ENCODE data around the gene USP44.
"Not testable (repeated sequence)": the region's sequence is repeated elsewhere in the genome, so short reads cannot be mapped to it uniquely, and the experiment has no call there.

USP44 gene

DNA sequence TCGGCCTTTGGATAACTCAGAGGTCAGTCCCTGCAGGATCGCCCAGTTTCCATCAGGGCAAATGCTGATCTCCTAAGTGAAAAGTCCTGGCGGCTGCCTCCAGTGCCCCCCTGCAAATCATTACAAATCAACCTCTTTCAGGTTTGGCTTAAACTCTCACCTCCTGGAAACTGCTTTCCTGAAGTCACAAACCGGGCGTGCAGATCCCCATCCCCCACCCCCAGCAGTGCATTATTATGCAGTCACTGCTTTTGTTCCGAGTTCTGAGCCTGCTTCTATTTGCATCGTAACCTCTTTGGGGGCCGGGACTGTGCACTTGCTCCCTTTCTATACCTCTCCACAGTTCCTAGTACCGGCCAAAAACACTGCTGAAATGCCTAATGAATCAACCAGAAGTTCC is at the start of gene USP44:
USP44 (minus strand) TSS at position 172 of the 400 bp plus-strand sequence. CDS start 17,220 bp downstream, outside the sequence.
- DNase-seq = no peak

DNA sequence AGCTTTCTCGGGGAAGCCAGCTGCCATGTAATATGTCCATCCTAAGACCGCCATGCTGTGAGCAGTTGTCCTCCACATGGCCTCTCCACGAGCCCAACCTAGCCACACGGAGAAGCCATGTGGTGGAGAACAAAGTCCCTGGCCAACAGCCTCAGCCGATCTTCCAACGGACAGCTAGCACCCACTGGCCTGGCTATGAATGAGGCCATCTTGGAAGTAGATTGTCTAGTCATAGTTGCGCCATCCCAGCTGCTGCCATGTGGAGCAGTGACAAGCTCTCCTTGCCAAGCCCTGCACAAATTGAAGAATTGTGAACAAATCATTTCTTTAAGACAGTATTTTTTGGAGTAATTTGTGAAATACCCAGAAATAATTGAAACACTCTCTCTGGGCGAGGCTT is 49.3 kb upstream of the USP44 start:
- DNase-seq = no peak

DNA sequence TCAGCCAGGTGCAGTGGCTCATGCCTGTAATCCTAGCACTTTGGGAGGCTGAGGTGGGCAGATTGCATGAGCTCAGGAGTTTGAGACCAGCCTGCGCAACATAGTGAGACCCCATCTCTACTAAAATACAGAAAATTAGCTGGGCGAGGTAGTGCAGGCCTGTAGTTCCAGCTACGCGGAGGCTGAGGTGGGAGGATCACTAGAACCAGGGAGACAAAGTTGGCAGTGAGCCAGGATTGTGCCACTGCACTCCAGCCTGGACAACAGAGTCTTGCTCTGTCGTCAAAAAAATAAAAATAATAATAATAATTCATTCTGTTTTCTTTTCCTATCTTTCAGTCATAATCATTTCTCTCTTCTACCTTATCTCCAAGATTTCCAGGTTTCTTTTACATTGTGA is 48.6 kb upstream of the USP44 start:
- DNase-seq = no peak

GRCh38 chr12:95594136-95594535 is 42.9 kb upstream of the USP44 start:
- no peak for DNase-seq

- no peak for DNase-seq
Measured at GRCh38 chr12:95593266-95593871, 42.1 kb upstream of the USP44 start.

GRCh38 chr12:95591731-95592130 is 40.5 kb upstream of the USP44 start:
- no peak for DNase-seq

DNA sequence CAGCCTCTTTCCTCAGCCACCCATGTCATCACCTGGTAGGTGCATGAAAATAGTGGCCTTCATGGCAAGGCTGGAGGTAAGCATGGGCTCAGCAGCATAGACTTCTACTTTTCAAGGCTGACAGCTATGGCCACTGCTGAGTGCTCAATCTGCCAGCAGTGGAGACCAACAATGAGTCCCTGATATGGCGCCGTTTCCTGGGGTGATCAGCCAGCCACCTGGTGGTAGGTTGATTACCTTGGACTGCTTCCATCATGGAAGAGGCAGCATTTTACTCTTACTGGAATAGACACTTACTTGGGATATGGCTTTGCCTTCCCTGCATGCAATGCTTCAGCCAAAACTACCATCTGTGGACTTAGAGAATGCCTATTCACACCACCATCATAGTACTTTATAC is 39.5 kb upstream of the USP44 start:
- DNase-seq = peak; percentile 12

DNA sequence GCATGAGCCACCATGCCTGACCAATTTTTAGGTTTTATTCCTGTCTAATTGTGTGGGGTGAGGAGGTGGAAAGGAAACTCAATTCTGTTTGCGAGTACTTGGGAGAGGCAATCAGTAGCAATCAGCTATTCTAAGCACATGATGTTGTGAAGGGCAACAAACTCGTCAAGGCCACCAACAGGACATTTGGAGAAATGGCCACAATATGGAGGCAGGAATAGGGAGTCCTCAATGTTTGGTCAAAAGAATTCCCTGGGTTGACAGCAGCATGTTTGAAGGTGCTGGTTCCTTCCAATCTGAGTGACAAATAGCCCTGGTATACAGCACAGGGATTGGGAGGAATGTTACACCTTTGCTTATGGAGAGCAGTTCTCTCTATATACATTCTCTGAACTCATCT is 32.7 kb upstream of the USP44 start:
- no peak for DNase-seq

DNA sequence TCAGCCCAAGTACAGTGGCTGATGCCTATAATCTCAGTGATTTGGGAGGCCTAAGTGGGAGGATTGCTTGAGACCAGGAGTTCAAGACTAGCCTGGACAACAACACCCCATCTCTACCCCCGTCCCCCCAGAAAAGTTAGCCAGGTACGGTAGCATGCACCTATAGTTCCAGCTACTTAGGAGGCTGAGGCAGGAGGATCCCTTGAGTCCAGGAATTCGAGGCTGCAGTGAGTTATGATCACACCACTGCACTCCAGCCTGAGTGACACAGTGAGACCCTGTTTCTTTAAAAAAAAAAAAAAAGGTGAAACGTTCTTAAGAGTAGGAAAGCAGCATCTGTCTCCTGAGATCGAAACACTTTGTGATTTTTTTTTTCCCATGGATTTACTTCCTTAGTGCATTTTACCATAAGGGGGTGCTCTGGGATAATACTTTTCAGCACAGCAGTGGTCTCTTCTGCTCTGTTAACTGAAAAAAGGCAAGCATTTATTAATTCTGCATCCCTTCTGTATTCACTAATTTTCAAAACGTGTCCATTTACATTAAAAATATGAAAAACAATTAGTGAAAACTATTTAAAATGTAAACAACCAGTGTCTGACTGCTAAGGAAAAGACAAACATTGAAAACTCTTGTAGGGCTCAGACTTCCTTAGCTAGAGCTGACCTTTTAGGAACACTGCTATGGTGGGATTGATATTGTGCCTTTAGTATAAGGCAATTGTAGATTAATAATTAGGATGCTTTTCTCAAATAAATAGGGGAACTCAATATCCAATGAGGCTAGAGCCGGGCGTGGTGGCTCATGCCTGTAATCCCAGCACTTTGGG is 31.2 kb upstream of the USP44 start:
- DNase-seq = peak; percentile 46

DNA sequence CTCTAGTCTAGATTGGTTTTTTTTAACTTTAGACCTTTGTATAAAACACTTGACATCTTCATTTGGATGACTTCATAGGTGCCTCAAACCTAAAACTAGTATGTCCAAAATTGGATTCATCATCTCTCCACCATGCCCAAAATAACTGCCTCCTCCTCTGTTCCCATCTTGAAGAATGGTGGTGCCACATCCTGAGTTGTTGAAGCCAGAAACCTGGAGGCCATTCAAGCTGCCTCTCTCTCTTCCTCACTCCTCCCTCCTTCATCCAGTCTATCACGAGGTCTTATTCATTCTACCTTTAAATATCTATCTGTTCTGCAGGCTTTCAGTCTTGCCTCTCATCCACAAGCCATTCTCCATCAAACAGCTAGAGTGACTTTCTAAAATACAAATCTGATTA is 26.5 kb upstream of the USP44 start:
- no peak for DNase-seq

DNA sequence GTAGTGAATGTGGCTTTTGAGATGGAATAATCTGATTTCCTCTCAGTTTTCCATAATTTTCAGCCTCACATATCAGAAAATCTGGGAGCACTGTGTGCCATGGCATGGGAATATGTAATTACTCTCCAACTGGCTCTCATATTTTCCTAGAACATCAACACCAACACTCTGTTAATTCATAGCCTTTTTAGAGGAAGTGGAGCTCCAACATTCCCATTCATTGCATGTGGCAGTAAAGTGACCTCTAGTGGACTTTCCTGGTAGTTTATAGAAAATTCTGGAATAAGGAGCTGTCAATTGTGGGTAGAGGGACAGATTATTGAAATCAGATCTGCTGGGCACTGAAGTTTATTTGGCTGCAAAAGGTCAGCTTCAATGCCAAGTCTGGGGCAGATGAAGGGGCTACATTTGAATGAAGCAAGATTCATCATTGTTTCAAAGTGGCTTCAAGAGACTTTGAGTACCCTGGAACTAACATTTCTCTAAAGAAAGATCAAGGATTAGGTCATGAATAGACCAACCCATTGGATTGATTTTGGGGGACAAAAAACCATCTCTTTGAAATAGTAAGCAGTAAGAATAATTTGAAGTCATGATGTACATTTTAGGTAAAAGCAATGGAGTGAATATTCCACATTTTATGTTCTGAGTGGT is 23.6 kb upstream of the USP44 start:
- peak; percentile 38 for DNase-seq

- DNase-seq = no peak
Measured at GRCh38 chr12:95573951-95574576, 22.8 kb upstream of the USP44 start.

DNA sequence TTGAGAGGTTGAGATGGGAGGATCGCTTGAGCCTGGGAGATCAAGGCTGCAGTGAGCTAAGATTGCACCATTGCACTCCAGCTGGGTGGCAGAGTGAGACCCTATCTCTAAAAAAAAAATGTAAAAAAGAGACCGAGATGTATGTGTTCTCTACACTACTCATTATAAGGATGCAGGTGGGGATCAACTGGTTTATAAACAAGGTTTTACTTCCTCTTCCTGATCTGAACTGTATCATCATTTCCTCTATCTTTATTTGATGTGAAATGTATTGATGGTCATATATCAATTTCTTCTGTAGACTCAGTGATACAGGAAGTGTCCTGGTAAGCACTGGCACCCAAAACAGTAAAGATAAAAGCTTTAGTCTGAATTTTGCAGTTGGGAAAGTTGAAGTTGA is 20.1 kb upstream of the USP44 start:
- no peak for DNase-seq

- not testable (repeated sequence) for DNase-seq
Measured at GRCh38 chr12:95568045-95568444, 16.8 kb upstream of the USP44 start.

DNA sequence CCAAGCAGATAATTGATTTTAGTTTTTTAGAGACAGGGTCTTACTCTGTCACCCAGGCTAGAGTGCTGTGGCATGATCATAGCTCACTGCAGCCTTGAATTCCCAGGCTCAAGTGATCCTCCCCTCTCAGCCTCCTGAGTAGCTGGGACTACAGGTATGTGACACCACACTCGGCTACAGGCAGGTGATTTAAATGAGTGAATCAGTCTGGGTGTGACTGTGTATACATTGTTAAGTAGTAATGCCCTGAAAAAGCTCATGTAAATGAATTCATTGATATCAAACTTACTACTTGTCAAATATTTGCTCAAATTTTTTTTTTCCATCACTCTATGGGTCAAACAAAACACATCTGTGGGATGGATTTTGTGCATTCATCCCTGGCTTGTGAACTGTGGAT is 6.3 kb upstream of the USP44 start:
- no peak for DNase-seq

DNA sequence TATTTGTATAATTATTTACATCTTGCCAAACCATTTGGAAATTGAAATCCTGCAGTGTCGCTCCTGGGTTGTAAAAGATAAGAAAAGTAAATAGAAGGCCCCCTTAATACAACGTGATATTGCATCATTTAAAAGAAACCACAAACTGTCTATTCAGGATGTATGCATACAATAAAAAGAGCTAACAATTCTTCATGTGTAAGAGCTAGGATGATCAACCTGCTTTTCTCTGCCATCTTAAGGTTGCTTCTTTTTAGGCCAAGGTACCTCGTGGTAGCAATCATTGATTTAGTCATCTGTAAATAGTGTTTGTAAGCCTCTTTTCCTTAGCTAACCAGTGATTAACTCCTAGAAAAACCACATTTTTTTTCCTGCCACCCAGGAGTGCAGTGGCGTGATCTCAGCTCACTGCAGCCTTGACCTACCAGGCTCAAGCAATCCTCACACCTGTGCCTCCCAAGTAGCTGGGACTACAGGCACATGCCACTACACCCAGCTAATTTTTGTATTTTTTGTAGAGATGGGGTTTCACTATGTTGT is 3.3 kb upstream of the USP44 start:
- DNase-seq = no peak

- DNase-seq = no peak
Measured at GRCh38 chr12:95553197-95553943, 2.1 kb upstream of the USP44 start.

DNA sequence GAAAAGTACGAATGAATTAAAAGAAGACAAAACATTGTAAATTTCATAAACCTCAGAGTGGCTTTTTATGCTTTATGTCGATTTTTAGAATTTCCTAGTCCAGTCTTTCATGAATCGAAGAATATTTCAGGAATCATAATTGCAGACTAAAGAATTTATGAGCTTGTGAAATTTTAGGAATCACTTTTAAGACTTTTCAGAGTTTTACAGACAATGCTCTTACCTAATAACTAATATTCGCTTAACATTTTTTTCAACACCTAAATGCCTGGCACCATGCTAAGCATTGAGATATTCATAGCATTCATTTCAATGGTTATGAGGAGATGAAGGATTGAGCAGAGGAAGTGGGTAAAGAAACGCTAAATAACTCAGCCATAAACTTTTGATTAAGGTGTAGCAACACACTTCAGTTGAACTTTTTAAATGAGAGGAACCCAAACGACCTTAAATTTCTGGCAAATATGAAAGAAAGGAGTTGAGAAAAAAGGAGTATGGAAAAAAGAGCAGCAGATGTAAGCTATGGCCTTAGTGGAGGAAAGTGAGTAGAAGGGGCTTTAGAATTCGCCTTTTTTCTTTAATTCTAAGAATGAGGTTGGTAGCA is 739 bp upstream of the USP44 start:
- DNase-seq = no peak

GRCh38 chr12:95549392-95550084 is 1.7 kb downstream of the USP44 start:
- DNase-seq = no peak

DNA sequence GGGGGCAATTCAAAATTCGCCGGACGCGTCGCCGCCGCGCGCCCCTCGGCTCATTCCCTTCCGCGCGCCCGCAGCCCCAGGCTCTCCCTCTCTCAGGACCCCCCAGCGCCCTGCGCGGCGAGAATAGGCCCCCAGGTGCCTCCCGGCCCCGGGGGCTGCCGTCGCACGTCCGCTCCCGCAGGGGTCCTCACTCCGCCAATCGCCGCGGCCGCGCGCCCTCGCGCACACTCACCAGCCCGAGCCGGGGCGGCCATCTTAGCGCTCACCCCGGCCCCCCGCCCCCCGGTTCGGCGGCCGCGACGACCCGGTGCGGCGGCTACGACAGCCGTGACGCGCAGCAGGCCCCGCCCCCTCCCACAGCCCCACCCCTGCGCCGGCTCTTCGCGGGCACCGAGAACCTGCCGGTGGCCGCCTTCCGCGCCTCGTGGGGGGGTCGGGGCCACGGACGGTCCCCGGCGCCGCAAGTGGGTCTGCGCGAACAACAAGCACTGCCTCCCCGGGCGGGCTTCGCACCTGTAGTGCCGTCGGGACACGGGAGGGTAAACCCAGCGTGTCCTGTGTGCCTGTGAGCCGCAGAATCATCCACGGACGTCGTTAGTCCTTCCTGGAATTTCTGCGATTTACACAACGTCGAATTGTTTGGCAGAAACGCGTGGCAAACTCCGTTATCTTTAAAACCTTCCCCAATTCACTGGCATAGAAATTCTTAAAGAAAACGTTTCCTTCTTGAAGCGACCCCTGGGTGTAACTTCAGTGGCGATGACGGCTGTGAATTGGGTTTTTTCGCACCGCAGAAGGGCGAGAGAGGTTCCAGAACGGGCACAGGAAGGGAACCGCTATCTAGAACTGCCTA is 2.5 kb downstream of the USP44 start:
- DNase-seq = peak; percentile 30

Data from COR-L47 (cell line).